ENCODE results near the gene SLCO3A1. TPM values are rescaled to one million over a fixed set of nuclear protein-coding genes. Genes with fewer than 3 reads are reported as not detected.

The SLCO3A1 gene
- total and polyA plus RNA-seq, 2 of the 8 experiments (the other 6 are each of a cell fraction or from before 2014, with no cell fraction given), result 15.1 to 20.4 TPM

GRCh38 chr15:92097474-92098178 lies 244.1 kb downstream of the SLCO3A1 start (continued):
- TF ChIP-seq SIN3A (conservative IDR thresholded peaks at IDR 0.05 in 1 of 2, IDR thresholded peaks at IDR 0.05 in 1 of 2; ENCODE audit: low read depth in 1 of 2, low read length in 2 of 2), result 0 out of 4 replicates have a peak, but pooled peaks of 1 of the 2 experiments have one; percentile 26
- no peak for TF ChIP-seq SIX5 (IDR thresholded peaks at IDR 0.05; ENCODE audit: low read depth, low read length)
- 0 out of 2 replicates have a peak, but pooled peaks have one; percentile 44 for TF ChIP-seq KDM5A (IDR thresholded peaks at IDR 0.05; ENCODE audit: low read length)
- no peak for TF ChIP-seq SP1 (IDR thresholded peaks at IDR 0.05; ENCODE audit: low read depth, low read length)
- TF ChIP-seq CHD1 (IDR thresholded peaks at IDR 0.05; ENCODE audit: low read depth, low read length), result no peak
- peak; percentile 83 for TF ChIP-seq YY1 (IDR thresholded peaks at IDR 0.05; ENCODE audit: low read depth, low read length)
